CD4-positive, alpha-beta T cell treated with Interleukin-12 subunit alpha and Interleukin-12 subunit beta, for 1 hour (primary cell): Measurements from ENCODE around the gene CCT3.
A peak's percentile ranks its signal among the peaks of the same experiment; 100 is the strongest.
"Not testable (repeated sequence)": the region's sequence is repeated elsewhere in the genome, so short reads cannot be mapped to it uniquely, and the experiment has no call there.

Experiments used
- DNase-seq: peaks from one replicate; pipeline ENCODE4 v3.0.0-alpha.2; 2020

Gene CCT3

DNA sequence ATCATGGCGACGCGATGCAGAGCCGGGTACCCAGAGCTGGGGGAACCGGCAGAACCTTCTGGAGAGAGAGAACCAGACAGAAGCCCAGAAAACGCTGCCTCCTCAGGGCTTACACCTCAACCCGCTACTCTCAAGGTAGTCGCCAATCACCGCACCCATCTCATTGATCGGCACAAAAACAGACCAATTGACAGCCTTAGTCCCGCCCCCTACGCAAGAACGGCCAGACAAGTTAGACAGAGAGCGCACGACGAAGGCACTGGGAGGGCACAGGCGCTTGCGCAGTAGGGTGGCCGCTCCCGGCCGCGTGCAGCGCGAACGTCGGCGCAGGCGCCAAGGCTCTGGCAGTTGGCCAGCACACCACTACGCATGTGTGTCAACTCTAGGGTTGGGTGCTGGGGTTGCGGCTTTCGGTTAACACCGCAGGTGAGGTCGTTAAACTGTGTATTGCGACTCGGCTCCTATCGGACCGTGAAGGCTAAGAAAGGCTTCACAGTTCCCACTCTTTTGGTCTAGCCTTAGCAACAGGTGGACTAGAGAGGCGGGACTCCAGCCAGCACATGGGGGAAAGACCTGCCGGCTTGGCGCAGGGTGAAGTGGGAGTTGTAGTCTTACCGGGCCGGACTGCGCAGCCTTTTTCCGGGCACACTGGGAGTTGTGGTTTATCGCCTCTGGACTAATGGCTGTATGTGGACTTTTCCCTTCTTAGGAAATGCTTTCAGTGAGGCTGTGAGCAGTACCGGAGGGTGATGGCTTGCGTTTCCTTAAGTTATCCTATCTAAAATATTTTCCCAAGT lies at the start of gene CCT3, which contains the start of gene TSACC:
CCT3 (minus strand) TSS at position 113 of the 797 bp plus-strand sequence; CDS start at position 5, 108 bp downstream.
TSACC (plus strand) TSS at position 347 of the 797 bp plus-strand sequence. CDS start 1,232 bp downstream, outside the sequence.
- peak; percentile 100 for DNase-seq

DNA sequence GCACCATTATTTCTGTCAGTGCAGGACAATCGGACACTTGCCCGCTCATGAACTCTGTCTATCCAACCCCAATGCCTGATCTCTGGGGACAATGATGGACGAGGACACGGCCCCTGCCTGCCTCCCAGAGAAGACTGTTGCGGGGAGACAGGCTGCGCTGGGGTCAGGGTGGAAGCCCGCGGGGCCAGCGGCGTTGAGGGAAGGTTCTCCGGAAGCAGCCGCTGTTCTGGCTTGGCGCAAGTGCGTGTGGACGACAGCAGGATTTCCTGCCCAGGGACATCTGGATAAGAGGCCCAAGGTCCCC lies 49.7 kb upstream of the CCT3 start:
- DNase-seq = no peak

DNA sequence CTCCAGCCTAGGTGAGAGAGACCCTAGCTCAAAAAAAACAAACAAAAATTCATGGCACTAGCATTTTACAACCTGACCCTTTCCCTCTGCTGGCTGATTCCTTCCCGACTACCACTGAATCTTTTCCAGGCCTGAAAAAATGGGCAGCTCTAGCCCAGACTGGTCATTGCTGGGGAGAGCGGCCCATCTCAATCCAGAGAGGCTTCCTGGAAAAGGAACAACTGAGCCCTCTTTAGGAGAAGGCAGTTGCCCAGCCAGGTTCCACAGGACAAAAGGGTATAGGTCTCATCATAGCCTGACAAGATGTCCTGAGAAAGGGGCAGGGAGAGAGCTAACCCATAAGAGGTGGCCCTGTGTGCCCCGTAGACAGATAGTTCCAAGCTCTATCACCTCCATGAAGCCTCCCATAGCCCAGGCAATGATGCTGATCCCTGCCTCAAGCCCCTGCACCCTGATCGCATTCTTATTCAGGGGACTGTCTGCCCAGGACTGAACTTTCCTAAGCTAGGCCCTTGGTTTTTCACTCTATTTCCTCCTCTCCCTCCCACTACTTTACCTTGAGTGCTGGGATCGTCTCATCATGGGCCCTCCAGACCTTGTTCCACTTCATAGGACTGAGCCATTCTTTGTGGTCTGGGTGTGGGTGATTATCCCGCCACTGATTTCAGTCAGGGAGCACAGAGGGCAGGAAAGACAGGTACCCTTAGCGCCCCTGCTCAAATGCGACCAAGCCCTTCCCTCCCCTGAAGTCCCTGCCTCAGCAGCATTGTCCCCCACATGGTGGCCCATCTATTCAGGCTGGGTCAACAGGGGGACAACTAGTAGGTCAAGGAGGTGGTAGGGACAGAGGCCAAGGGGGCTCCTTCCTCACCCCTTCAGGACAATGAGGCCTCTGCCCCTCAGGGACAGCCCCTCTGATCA lies 49.1 kb upstream of the CCT3 start:
- no peak for DNase-seq

DNA sequence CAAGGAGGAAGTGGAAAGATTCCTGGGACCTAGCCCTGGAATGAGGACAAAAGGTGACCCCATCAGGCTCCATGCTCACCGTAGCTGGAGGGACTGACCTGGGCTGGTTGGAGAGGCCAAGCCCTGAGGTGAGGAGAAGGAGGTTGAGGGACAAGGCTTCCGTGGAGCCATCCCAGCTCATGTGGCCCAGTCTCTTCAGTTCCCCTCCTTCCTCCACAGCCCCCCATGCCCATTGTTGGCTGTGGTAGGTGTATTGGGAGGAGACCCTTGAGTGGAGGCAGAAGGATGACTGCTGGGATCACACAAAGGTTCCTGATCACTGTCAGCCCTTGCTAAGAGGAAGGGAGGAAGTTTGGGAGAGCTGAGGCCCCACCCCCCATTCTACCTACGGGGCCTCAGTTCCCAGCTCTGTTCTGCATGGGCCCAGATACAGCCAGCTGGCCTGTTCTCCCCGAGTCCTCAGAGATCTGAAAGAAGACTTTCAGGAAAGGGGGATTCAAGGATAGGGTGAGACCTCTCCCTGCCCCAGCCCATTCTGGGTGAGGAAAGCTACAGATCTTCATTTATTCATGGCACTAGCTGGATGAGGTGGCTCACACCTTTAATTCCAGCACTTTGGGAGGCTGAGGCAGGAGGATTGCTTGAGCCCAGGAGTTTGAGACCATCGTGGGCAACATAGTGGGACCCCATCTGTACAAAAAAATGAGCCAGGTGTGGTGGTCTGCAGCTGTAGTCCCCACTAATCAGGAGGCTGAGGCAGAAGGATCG lies 48.2 kb upstream of the CCT3 start:
- no peak for DNase-seq

DNA sequence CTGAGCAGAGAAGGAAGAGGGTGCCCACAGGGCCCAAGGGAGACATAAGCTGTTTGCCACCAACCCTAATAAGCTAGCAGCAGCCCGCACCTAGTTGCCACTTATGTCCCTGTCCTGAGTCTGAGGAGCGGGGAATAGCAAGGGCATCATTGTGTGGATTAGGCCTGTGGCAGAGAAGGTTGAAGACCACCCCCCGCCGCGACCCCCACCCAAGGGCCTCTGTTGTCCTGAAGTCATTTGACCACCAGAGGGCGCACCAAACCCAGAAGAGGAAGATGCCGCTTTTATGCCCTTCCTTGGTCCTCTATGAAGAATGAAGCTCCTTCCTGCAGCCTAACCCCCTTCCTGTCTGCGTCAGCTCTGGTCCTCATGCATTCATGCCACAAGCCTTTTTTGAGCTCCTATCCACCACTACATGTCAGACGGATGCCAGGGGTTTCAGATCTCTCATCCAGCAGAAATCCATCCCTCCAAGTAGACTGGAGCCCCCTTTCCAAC lies 47.5 kb upstream of the CCT3 start:
- peak; percentile 76 for DNase-seq

DNA sequence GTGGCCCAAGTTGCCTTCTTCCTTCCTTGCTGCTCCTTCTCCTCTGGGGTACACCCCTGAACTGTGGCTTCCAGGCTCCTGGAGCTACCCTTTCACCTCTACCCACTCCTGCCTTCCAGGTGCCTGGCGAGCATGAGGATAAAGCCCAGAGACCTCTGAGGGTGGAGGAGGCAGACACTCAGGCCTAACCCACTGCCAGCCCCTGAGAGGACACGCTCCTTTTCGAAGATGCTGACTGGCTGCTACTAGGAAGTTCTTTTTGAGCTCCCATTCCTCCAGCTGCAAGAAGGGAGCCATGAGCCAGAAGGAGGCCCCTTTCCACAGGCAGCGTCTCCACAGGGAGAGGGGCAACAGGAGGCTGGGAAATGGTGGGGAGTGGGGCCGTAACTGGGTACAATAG lies 46.6 kb upstream of the CCT3 start:
- DNase-seq = no peak

DNA sequence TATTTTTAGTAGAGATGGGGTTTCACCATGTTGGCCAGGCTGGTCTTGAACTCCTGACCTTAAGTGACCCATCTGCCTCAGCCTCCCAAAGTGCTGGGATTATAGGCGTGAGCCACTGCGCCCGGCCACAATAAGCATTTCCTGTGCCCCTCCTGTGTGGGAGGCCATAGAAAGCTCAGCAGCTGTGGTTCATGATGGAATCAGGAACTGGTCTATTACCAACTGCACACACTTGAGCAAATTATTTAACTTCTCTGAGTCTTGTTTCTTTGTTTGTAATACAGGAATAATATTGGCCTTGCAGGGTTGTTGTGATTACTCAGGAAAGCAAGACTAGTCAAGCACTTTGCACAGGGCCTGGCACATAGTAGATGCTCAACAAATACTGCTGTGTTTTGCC lies 45.9 kb upstream of the CCT3 start:
- DNase-seq = no peak

DNA sequence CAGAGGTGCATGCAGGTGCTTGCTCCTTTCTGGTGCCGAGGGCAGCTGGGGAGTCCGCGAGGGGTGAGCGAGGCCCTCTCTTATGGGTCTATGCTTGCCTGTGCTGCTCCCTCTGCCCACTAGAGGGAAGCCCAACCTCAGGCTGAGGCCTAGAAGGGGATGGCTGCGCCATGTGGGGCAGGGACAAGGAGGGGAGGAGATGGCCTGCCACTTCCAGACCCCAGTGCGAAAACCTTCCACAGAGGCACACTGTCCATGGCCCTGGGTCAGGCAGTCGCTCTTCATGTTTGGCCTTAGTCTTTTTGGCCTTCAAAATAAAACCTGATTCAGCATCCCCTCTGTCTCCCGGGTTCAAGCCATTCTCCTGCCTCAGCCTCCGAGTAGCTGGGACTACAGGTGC lies 44.9 kb upstream of the CCT3 start:
- DNase-seq = peak; percentile 63

DNA sequence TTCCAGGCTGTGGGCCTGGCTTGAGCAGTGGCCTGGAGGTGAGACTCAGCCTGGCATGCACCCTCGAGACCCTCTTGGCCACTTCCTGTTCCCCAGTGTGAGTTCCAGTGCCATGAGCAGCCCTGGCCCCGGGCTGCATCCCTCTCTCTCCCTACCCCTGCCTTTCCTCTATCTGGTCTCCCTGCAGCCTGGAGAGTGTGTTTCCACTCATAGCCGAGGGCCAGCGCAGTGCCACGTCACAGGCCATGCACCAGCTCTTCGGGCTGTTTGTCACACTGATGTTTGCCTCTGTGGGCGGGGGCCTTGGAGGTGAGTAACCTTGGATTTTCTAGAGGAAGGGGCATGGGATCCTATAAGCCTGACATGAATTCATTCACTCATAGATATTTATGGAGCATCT lies 44.5 kb upstream of the CCT3 start:
- no peak for DNase-seq

DNA sequence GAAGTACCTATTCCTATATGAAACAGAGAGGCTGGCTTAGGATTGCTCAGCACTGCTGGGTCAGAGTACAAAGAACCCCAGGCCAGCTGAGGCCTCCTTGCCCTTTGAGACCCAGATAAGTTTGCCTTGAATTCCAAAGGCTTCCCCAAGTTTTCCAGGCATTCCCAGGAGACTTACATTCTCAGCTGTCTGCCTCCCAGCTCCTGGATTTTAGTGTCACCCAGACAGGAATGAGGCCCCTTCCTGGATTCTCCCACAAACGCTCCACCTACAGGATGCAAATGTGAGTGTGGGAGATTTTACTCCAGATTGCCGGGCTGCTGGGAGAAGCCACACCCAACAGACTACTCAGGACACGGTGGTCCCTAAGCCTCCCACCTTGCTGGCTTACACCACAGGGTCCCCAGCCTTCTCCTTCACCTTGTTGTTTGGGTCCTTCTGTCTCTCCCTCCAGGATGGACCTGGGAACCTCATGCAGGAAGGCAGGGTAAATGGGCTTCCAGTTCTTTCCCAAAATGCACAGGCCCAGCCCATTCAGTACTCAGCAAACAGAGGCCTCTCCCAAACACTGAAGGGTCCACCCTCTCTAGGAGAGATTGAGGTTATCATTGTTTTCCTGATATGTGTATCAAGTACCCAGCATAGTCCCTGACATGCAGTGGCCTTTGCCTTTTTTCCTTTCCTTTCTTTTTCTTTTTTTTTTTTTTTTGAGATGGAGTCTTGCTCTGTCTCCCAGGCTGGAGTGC lies 41.5 kb upstream of the CCT3 start:
- no peak for DNase-seq

DNA sequence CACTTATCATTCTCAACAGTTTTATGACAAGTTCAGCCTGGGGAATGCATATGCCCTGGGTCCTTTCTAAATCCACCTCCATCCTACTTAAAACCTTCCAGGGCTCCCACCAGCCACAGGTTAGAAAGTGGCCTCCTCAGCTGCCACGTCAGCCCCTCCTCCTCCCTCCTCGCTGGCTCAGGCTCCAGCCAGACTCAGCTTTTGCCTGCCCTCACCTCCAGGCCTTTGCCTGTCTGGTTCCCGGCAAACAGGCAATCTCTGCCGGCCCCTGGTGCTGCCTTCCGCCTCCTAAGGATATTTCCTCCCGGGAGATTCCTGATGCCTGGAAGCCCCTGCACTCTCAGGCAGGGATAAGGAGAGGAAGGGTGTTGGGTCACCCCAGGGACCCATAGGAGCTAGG lies 40.5 kb upstream of the CCT3 start:
- no peak for DNase-seq

DNA sequence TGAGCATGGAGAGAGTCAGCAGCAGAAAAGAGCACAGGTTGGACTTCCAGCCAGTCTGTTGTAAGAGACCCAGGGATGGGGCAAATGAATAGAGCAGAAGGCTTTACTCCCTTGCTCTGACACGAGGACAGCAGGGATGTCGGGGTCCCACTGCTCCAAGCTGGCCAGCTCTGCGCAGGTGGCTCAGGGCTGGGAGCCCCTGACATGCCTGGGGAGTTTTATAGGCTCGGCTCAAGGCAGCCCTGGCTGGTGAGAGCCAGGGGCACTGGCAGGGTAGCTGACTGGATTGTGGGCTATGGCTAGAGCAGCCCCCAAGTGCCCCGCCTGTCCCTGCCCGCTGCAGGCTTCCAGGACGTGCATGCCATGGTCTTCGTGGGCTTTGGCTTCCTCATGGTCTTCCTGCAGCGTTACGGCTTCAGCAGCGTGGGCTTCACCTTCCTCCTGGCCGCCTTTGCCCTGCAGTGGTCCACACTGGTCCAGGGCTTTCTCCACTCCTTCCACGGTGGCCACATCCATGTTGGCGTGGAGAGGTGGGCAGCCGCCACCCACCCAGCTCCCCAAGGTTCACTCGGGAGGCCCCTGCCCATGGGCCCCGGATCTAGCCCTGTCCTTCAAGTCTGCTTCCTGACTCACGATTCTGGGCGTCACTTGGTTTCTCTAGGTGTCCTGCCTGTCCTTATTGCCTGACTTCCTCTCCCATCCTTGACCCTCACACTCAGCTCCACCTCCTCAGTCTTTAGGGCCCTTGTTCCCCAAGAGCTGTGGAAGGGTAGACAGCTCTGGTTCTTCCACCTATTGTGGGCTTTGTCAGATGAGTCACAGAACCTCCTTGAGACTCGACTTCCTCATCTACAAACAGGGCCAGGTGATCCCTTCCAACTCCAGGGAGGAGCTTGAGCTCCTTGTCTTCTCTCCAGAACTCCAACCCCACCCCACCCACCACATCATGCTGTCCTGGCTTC lies 39.1 kb upstream of the CCT3 start:
- no peak for DNase-seq

DNA sequence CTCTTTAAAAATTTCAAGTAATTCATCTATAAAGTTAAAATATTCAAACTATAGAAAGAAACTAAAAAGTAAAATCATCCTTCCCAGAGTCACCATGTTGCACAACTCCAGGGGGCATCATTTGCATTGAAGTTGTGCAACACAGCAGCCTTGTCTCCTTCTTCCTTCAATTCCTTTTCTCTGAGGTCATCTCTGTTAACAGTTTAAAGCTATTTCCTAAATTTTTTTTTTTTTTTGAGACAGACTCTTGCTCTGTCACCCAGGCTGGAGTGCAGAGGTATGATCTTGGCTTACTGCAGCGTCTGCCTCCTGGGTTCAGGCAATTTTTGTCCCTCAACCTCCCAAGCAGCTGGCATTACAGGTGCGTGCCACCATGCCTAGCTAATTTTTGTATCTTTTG lies 38.1 kb upstream of the CCT3 start:
- DNase-seq = no peak

DNA sequence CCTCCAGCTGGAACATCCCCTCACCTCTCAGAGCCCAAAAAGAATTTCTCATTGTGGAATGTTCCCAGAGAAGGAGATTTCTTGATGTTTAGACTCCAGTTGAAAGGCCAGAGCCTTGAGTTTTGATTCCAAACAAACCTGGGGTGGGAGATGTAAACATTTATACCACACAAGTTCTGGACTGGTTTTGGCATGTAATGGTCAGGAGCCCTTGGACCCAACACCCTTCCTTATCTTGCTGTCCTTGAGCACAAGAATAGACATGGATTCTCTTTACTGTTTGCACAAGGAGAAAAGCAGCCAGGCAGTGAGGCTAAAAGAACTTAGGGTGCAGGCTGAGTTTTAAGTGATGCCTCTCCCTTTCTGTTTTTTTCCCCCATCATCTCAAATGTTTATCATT lies 35.5 kb upstream of the CCT3 start:
- DNase-seq = no peak

DNA sequence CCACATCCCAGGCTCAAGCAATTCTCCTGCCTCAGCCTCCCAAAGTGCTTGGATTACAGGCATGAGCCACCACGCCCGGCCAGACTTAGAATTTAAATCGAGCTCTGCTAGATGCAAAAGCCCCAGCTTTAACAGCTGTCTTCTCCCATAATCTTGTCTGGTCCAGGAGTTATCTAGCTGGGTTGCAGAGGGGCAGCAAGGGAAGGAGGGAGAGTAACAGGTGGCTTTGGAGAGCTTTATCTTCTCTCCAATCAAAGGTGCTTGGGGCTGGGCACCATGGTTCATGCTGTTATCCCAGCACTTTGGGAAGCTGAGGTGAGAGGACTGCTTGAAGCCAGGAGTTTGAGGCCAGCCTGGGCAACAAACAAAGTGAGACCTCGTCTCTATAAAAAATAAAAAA lies 34.8 kb upstream of the CCT3 start:
- DNase-seq = no peak

DNA sequence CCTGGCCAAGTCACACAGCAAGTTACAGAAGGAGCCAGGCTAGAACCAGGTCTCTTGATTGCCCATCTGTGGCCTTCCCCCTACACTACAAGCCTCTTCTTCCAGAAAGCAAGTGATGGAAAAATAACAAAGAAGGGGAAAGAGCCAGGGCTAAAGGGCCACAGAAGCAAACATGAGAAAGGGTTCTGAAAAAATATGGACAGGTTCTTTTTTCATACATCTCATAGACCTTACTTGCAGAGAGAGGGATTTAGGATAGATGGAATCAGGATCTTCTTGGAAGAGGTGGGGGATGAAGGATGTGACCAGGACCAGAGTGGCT lies 34.1 kb upstream of the CCT3 start:
- no peak for DNase-seq

DNA sequence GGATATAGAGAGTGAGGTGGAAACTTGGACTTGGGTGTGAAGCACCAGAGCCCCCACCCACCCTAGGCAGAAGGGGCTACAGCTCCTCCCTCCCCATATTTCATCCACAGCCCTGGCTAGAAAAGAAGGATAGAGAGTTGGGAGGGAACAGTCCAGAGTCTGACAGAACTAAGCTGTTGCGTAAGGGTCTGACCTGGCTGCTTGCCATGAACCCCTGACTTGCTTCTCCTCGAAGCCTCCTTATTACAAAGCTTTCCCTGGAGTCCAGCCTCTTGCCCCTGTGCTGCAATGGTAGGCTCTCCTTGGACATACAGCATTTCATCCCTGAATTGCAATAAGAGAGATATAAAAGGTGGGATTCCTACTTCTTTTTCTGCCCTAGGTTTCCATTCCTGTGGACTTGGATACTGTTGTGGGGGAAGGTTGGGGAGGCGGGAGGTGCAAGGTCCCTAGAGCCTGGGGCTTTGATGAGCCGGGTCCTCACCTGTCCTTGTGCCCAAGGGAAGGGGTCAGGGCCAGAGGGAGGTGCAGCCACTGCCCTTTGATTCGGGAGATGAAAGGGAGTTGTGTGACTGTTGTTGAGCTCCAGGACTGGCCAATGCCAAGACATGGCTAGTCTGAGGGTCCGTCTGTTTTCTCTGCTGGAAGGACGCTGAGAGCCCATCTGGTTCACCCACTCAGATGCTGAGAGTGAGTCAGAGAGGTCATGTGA lies 33.6 kb upstream of the CCT3 start:
- no peak for DNase-seq

DNA sequence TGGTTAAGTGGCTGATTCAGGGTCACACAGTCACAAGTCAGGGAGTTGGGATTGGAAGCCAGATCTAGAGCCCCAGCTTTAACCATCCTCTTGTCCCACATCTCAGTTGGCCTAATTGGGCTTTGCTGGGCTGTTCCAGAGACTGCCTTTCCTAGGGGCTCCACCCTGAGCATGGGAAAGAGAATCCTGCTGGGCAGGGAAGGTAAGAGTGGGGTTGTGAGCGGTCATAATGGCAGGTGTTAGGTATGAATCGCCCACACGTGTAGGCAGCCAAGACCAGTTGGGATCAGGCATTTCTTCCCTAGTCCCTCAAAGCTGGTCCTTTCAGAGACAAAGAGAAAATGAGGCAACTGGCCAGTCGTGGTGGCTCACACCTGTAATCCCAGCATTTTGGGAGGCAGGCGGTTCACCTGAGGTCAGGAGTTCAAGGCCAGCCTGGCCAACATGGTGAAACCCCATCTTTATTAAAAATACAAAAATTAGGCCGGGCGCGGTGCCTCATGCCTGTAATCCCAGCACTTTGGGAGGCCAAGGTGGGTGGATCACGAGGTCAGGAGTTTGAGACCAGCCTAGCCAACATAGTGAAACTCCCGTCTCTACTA lies 31.7 kb upstream of the CCT3 start:
- DNase-seq = not testable (repeated sequence)

DNA sequence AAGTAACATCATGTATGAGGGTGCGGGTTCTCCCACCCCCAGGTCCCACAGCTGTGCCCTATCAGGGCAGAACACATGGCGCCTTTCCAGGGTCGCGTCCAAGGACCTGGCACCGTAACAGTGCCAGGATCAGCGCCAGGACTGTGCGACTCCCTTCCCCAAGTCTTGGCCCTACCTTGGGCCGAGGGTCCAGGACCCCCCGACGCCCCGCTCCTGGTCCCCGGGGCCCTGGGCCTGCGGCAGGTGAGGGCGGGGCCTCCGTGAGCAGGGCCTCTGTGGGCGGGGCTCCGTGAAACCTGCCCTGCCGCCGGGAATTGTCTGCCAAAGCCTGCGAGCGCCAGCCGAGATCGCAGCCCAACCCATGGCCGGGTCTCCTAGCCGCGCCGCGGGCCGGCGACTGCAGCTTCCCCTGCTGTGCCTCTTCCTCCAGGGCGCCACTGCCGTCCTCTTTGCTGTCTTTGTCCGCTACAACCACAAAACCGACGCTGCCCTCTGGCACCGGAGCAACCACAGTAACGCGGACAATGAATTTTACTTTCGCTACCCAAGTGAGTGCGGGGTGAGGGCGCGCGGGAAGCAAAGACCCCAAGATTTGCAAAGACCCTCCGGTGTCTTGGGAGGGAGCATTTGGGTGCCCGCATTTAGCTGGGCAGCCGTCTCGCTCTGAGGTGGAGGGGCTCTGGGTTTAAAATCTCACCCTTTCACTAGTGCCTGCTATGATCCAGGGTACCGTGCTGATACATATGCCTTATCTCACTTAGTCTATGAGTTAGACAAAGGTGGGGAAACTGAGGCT lies 31.0 kb upstream of the CCT3 start, which contains the start of gene RHBG:
RHBG (plus strand) TSS at position 323 of the 796 bp plus-strand sequence; CDS start at position 362, 39 bp downstream.
- peak; percentile 14 for DNase-seq
